WI38 (cell line): ENCODE measurements around the gene PCSK1N.
A peak's percentile ranks its signal among the peaks of the same experiment; 100 is the strongest.
"Not testable (repeated sequence)": the region's sequence is repeated elsewhere in the genome, so short reads cannot be mapped to it uniquely, and the experiment has no call there.

ENCODE experiments used
- H3K4me3 ChIP-seq: 2 replicates; pipeline ENCODE4 v1.5.1; 2011; ENCODE audit warnings: low read depth, mild to moderate bottlenecking, control low read depth, low read length
- TF ChIP-seq, protein P1 (sequence below): IDR thresholded peaks from 2 replicates; pipeline ENCODE4 v1.5.1; 2012; ENCODE audit warnings: low read depth, mild to moderate bottlenecking, control low read depth, low read length

The PCSK1N gene, protein sequence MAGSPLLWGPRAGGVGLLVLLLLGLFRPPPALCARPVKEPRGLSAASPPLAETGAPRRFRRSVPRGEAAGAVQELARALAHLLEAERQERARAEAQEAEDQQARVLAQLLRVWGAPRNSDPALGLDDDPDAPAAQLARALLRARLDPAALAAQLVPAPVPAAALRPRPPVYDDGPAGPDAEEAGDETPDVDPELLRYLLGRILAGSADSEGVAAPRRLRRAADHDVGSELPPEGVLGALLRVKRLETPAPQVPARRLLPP

DNA sequence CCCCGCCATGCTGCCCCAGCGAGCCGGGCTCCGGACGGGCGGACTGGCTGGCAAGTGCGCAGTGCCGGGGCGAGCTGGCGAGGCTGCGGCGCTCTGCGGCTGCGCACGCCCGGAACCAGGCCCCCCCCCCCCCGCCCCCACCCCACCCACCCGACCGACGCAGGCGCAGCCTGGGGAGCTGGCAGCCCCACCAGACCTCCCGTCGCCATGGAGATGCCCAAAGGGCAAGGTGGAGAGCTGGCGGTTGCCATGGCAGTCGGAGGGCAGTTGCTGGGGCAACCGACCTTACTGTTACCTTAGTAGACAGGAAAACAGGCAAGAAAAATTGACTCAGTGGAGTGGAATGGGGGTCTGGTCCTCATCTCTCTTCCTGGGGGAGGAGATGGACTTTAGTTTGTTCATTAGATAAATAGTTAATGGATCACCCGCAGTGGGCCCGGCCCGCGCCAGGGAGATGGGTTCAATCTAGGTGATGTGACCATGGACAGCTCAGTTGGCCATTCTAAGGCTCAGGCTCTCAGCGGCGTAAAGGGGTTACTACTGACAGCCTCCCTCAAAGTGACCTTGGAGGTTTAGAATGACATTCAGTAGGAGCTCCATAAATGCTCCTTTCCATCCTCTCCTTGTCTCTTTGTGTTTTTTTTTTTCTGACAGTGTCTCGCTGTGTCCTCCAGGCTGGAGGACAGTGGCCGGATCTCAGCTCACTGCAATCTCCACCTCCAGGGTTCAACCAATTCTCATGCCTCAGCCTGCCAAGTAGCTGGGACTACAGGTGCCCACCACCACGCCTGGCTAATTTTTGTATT lies at the start of gene PCSK1N:
Gene PCSK1N, minus strand, starts transcription at position 87 of the 806 bp plus-strand sequence. Its CDS starts 78 bp downstream, at position 9.
- TF ChIP-seq, protein P1, sequence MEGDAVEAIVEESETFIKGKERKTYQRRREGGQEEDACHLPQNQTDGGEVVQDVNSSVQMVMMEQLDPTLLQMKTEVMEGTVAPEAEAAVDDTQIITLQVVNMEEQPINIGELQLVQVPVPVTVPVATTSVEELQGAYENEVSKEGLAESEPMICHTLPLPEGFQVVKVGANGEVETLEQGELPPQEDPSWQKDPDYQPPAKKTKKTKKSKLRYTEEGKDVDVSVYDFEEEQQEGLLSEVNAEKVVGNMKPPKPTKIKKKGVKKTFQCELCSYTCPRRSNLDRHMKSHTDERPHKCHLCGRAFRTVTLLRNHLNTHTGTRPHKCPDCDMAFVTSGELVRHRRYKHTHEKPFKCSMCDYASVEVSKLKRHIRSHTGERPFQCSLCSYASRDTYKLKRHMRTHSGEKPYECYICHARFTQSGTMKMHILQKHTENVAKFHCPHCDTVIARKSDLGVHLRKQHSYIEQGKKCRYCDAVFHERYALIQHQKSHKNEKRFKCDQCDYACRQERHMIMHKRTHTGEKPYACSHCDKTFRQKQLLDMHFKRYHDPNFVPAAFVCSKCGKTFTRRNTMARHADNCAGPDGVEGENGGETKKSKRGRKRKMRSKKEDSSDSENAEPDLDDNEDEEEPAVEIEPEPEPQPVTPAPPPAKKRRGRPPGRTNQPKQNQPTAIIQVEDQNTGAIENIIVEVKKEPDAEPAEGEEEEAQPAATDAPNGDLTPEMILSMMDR: no peak

DNA sequence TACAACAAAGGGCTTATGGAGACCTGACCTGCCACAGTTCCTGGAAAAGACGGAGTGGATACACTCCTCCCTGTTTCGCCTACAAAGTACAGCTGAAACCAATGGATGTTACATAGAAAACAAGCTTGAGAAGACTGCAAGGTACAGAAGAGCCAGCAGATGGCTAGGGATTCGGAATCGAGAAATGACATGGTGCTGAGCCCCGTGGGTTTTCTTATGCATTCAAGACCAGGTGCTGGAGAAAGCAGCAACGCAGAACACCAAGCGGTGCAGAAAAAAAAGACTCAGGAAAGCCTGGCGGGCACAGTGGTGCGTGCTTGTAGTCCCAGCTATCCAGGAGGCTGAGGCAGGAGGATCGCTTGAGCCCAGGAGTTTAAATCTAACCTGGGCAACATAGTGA lies 48.3 kb upstream of the PCSK1N start:
- TF ChIP-seq, protein P1: no peak
- H3K4me3 ChIP-seq: no peak overlapping the region

More for the DNA sequence above, at the start of gene PCSK1N:
- no peak within 1 kb of the TSS for H3K4me3 ChIP-seq

DNA sequence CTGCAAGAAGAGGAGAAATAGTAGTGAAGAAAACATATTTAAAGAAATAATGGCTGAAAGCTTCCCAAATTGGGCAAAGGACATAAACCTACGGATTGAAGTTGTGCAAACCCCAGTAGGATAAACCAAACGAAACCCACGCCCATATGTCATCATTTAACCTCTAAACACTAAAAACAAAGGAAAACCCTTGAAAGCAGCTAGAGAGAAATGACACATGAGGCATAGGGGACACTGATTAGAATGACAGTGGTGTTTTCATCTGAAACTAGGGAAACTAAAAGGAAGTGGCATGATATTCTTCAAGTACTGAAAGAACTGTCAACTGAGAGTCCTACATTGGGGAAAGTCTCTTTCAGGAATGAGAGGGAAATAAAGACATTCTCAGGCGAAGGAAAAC lies 41.5 kb upstream of the PCSK1N start:
- H3K4me3 ChIP-seq: not testable (repeated sequence)

DNA sequence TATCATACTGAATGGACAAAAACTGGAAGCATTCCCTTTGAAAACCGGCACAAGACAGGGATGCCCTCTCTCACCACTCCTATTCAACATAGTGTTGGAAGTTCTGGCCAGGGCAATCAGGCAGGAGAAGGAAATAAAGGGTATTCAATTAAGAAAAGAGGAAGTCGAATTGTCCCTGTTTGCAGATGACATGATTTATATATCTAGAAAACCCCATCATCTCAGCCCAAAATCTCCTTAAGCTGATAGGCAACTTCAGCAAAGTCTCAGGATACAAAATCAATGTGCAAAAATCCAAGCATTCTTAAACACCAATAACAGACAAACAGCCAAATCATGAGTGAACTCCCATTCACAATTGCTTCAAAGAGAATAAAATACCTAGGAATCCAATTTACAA lies 36.6 kb upstream of the PCSK1N start:
- H3K4me3 ChIP-seq: not testable (repeated sequence)

DNA sequence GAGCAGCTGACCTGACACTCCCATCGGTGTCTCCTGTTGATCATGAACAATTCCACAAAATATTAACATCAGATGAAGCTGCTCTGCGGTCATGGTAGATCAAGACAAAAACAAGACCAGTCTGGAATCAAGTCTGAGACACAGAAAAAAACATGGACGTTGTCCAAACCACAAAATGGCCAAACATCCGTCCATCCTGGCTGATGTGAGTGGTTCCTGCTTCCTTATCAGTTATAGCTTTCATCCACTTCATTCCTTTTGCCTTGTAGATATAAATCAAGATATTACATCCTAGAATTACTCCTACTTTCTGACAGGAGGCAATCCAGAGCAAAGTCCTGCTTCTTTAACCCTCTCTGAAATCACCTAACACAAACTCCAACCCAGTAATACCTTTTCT lies 28.8 kb upstream of the PCSK1N start:
- TF ChIP-seq, protein P1: no peak

DNA sequence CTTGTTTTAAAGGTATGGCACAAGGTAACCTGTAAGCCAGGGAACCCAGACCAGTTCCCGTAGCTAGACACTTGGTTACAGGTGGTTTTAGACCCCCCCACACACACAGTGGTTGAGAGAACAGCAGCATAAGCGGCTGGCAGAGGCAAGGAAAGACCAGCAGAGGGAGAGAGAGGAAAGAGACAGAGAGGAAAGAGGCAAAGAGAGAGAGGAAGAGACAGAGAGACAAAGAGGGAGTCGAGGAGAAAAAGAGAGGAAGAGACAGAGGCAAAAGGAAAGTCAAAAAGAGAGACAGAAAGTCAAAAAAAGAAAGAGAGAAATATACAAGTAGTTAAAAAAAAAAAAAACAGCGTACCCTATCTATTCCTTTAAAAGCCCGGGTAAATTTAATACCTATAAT lies 19.5 kb upstream of the PCSK1N start:
- TF ChIP-seq, protein P1: peak; percentile 45; the same call in 1 of the 2 replicates
- no peak overlapping the region for H3K4me3 ChIP-seq

More for the DNA sequence above, 28.8 kb upstream of the PCSK1N start:
- H3K4me3 ChIP-seq: no peak overlapping the region

DNA sequence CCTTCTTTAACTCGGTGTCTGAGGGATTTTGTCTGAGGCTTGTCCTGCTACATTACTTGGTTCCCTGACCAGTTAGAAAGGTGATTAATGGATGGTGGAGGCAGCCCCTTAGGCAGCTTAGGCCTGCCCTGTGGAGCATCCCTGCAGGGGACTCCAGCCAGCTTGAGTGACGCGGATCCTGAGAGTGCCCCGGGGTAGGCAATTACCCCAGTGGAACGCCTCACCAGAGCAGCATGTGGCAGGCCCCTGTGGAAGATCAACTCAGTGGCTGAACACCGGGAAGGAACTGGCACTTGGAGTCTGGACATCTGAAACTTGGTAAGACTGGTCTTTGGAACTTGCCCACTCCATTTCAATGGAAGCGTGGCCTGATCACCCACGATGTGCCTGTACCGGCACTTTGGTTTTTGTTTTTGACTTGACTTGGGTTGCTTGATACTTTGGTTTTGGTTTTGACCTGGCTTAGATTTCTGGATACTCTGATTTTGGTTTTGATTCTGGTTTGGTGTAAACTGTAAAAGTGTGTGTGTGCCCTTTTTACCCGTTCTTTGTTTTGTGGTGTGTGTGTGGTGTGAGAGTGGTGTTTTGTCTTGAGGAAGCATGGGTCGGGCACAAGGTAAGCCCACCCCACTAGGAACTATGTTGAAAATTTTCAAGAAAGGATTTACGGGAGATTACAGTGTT lies 18.9 kb upstream of the PCSK1N start:
- H3K4me3 ChIP-seq: not testable (repeated sequence)

DNA sequence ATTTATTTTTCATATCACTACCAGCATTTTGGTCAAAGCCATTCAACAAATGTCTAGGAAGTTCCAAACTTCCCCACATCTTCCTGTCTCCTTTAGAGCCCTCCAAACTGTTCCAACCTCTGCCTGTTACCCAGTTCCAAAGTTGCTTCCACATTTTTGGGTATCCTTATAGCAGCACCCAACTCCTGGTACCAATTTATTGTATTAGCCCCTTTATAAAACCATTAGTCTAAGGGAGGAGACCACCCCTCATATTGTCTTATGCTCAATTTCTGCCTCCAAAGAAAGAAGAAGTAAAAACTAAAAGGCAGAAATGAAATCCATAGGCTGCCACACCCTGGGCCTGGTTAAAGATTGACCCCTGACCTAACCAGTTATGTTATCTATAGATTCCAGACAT lies 18.1 kb upstream of the PCSK1N start:
- H3K4me3 ChIP-seq: not testable (repeated sequence)

DNA sequence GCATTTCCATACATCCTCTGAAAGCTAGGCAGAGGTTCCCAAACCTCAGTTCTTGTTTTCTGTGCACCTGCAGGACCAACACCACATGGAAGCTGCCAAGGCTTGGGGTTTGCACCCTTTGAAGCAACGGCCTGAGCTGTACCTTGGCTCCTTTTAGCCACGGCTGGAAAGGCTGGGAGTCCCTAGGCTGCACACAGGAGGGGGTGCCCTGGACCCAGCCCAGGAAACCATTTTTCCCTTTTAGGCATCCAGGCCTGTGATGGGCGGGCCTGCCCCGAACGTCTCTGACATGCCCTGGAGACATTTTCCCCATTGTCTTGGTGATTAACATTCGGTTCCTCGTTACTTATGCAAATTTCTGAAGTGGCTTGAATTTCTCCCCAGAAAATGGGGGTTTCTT lies 17.4 kb upstream of the PCSK1N start:
- no peak overlapping the region for H3K4me3 ChIP-seq
- TF ChIP-seq, protein P1: no peak
